Tongue (tissue), 2 donors: Measurements from ENCODE around the gene TNNI3. TPM values are rescaled to one million over a fixed set of nuclear protein-coding genes. Genes with fewer than 3 reads are reported as not detected.
"Not testable (repeated sequence)": the region's sequence is repeated elsewhere in the genome, so short reads cannot be mapped to it uniquely, and the experiment has no call there.

ENCODE experiments used
- DNase-seq: peaks from one replicate; pipeline ENCODE4 v3.0.0-alpha.2; 2015
- total RNA-seq: library from RNA; depleted of rRNA; stranded (reverse); fragments of >200 nt; gene quantifications from one replicate; pipeline ENCODE4 v1.2.3, GENCODE V29; 2014

The TNNI3 gene
- total RNA-seq, 1 donor from 2014 or later: 1.7 TPM

DNA sequence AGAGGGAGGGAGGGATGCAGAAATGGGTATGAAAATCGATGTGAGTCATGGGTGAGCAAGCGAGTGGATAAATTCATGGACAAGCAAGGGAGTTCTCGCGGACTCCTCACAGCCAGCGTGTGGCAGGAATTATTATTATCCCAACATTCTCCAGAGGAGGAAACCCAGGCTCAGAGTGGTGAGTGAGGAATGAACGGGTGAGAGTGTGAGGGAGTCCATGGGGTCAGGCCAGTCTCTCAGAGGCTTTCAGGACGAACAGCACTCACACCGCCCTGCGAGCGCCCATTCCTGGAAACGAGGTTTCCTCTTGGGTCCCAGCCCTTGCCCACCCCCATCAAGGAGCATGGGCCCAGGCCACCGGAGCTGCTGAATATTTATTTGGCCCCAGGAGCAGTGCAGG is 15.2 kb upstream of the TNNI3 start:
- no peak for DNase-seq

DNA sequence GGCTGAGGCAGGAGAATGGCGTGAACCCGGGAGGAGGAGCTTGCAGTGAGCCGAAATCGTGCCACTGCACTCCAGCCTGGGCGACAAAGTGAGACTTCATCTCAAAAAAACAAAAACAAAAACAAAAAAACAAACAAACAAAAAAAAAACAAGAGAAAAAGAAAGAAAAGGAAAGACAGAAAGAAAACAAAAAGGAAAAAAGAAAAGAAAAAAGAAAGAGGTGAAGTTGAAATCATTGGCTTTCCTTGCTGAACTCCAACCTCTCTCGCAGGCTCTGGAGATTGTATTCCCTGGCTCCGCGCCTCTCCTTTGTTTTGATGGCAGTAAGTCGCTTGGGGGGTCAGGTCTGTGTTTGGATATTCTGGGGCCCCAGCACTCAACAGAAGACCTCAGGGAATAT is 14.8 kb upstream of the TNNI3 start:
- not testable (repeated sequence) for DNase-seq

GRCh38 chr19:55171440-55171839 is 13.9 kb upstream of the TNNI3 start:
- DNase-seq: no peak

- DNase-seq: no peak
Observed at GRCh38 chr19:55169136-55169535, 11.6 kb upstream of the TNNI3 start.

- peak; percentile 98 for DNase-seq
Observed at GRCh38 chr19:55166530-55167268, 9.2 kb upstream of the TNNI3 start, which contains the start of gene DNAAF3. TSS of gene DNAAF3 (minus strand) at chr19:55166613. CDS start at chr19:55166413, 200 bp downstream.

DNA sequence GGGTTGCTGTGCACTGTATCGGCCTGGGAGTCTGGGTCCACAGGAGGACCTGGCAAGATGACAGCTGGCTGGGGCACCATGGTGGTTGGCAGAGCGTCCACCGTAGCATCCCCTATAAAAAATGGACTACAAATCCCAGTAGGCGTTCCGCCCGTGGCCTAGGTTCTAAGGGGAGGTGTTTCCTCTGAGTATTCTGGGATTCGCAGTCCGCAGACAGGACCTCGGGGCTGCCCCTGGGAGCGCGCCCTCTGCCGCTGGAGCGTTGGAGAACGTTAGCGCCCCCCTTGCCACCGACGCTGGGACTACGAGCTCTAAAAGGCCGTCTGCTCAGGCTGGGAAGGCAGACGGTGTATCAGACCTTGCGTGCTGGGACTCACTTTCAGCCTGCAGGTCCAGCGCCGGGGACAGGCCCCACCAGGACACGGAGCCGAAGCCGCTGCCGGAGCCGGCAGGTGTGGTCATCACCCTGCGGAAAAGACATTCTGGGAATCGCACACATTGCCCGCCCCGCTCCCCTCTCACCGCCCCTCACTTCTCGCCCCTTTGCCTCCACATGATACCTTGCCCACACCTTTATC is 8.5 kb upstream of the TNNI3 start:
- DNase-seq: peak; percentile 69

DNA sequence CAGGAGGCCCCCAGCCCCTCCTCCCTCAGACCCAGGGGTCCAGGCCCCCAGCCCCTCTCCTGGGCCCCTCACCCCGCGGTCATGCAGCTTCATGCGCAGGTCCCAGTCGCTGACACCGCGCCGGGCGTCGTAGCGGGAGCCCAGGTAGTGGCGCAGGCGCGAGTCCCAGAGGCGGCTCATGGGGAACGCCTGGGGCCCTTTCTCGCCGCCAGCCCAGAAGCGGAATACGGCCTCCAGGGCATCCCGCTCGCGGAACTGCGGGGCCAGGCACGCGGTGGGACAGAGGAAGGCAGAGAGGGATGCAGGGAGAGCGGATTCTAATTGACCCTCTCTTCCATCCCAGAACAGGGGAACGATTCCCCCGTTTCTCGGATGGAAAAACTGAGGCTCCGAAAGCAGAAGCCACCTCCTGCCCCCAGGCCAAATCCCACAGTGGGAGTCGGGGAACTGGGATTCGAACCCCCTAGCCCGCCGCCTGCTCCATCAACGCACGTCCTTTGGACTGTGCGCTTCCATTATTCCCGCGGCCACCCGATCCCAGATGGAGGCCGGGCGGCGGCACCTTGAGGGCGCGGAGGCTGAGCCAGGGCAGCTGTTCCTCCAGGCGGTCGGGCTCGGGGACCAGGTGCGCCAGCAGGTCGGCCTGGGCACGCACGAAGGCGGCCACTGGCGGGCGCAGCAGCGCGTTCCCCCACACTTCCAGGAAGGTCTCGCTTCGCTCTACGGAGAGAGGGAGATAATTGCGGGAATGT is 4.2 kb upstream of the TNNI3 start:
- DNase-seq: no peak

GRCh38 chr19:55160986-55161365 is 3.4 kb upstream of the TNNI3 start:
- DNase-seq: no peak

DNA sequence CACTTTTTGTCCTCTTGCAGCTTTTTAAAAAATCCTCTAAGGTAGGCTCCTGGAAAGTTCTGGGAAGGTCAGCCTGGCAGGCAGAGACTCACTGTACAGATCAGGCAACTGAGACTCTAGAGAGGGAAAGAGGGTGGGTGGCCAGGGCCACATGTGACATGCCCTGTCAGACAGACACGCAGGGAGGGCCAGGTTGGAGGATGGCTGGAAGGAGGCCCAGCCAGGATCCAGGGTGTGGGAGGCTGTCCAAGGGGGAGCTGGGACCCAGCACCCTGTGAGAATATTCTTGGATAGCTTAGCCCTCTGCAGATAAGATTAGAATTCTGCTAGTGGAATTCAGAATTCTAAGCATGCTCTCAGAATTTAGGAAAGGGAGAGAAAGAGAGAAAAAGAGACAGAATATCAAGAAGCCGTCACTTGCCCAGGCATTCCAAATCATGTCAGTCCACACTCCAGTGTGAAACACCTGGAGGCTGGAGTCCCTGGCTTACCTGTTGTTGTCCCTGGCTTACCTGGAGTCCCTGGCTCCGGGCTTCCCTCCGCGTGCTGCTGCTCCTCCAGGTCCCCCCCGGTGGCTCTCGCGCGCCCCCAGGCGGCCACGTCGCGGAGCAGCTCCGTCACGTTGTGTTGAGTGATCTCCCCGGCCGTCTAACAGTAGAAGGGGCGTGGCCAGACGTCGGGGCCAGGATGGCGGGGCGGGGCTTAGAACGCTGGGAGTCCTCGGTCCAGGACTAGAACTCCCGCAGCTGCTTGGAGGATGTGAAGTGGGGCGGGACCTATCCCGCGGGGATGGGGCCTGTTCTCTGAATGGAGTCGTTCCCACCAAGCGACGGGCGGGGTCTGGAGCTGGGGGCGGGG is 2.8 kb upstream of the TNNI3 start:
- DNase-seq: peak; percentile 89

GRCh38 chr19:55158848-55159749 is 1.6 kb upstream of the TNNI3 start:
- peak; percentile 67 for DNase-seq

GRCh38 chr19:55158423-55158822 is 891 bp upstream of the TNNI3 start:
- no peak for DNase-seq

DNA sequence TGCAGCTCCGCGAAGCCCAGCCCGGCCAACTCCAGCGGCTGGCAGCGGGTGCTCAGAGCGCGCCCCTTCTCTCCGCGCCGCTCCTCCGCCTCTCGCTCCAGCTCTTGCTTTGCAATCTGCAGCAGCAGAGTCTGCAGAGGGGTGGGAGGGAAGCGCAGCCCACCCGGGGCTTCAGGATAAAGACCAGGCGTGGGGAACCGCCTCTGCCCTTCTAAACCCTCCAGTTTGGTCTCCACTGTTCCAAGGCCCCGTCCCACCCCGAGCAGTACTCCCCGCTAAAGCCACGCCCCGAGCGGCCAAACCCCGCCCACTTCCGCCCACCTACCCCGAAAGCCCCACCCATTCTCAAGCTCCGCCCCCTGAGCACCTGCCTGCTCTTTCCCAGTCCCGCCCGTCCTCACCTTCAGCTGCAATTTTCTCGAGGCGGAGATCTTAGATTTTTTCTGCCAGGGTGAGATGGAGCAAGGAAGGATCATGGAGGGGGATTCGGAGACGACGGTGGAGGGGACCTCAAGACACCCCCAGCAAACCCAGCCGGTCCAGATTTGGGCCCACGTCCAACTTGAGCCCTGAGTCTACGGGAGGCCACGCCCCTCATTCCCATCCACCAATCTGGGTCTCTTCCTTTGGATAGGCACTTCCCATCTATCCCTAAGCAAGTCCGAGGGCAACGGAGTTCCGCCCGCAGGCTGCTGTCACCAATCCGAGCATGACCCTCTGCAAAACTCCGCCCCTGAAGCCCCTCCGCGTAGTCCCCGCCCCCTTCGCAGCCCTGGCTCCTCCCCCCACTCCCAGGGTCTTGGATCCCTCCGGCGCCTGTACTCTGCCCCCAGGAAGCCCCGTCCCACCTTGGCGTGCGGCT is 1.1 kb downstream of the TNNI3 start:
- DNase-seq: peak; percentile 65

DNA sequence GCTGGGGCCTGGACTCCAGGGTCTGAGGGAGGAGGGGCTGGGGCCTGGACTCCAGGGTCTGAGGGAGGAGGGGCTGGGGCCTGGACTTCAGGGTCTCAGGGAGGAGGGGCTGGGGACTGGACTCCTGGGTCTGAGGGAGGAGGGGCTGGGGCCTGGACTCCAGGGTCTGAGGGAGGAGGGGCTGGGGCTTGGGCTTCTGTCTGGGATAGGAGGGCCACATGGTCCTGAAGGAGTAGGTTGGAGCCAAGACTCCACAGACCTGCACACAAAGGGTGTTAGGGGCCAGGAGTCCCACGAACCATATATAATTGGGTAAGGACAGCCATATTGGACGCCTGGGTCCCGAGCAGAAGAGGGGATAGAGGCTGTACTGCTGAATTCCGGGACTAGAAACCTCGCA is 1.7 kb downstream of the TNNI3 start:
- not testable (repeated sequence) for DNase-seq

DNA sequence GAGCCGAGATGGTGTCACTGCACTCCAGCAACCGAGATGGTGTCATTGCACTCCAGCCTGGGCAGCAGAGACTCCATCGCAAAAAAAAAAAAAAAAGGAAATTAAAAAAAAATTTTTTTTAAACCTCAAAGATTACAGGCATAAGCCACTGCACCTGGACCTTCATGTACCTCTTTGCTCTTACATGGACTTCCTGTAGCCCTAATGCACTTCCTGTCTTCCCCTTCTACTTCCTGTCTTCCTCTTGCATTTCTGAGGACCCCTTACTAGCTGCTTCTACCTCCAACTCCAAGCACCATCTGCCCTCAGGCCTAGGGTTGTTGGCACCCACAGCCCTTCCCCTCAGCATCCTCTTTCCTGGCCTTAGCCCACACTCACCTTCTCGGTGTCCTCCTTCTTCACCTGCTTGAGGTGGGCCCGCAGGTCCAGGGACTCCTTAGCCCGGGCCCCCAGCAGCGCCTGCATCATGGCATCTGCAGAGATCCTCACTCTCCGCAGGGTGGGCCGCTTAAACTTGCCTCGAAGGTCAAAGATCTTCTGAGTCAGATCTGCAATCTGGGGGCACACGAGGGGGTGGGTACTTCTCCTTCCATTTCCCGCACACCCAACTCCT is 3.8 kb downstream of the TNNI3 start:
- DNase-seq: no peak

- no peak for DNase-seq
Observed at GRCh38 chr19:55152017-55152416, 5.5 kb downstream of the TNNI3 start.

DNA sequence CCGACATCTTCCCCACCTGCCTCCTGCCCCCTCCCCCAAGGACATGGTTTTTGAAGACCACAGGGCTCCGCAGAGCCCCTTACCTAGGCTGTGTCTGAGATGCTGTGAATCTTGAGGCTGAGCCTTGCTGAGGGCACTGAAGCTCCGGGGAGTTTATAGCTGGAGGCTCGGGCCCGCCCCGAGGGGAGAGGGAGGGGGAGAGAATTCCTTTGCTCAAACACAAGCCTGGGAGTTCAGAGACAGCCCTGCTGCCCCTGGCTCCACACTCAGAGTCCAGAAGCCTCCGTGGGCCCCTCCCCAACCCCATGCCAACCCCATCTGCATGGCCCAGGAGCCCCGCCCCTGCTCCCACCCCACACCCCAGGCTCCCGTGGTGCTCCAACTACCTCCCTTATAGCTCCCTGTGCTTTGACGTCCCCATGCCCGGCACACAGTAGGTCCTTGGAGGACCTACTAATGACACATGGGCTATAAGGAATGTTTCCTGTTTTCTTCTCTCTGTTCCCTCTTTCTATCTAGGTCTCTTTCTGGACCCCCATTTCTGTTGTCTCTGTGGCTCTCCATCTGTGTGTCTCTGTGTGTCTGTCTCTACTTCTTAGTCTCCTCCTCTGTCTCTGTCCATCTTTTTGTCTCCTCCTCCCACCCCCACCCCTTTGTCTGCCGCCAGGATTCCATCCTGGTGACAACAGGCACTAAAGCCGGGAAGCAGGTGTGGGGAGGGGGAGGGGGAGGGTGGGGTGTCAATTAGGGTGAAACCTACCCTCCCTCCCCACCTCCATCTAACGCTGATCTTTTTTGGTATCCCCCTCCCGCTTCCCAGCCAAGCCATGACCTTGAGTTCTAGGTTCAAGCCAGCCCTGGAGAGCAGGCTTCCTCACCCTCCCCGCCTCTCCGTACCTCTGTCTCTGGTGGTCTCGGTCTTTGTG is 8.2 kb downstream of the TNNI3 start, which contains the start of gene TNNT1:
TNNT1 (minus strand) TSS at position 129 of the 926 bp plus-strand sequence. CDS start 2,049 bp downstream, outside the sequence.
- DNase-seq: peak; percentile 90

- peak; percentile 94 for DNase-seq
Observed at GRCh38 chr19:55147545-55148251, 9.8 kb downstream of the TNNI3 start.
